Panc1 (cell line): ENCODE measurements around the gene AADACL2.

Source experiments
- POLR2AphosphoS5 ChIP-seq: IDR thresholded peaks from 2 replicates; pipeline ENCODE4 v1.6.1; 2012; ENCODE audit warnings: mild to moderate bottlenecking, low read depth, low read length, moderate library complexity
- REST ChIP-seq, 2 experiments: IDR thresholded peaks; 2 replicates each; pipeline ENCODE4 v1.6.1; 2011 to 2012; ENCODE audit warnings: low read depth in 2 of 2, control low read depth in 1 of 2, low read length in 1 of 2, mild to moderate bottlenecking in 1 of 2, moderate library complexity in 1 of 2; ENCODE audit not compliant: insufficient read depth in 1 of 2
- SIN3A ChIP-seq: IDR thresholded peaks from 2 replicates; pipeline ENCODE4 v1.6.1; 2012; ENCODE audit warnings: low read depth, mild to moderate bottlenecking, low read length, moderate library complexity, borderline replicate concordance; ENCODE audit not compliant: insufficient read depth
- TF ChIP-seq, protein P1 (sequence below): fragments of 450-650 bp; IDR thresholded peaks from 2 replicates; pipeline ENCODE4 v1.5.1; 2017; ENCODE audit warnings: mild to moderate bottlenecking

- TF ChIP-seq POLR2AphosphoS5 (no peak), SIN3A (no peak), REST (IDR thresholded peaks at IDR 0.05; ENCODE audit: insufficient read depth in 1 of 2, low read depth in 2 of 2, low read length in 1 of 2) (no peak)
- TF ChIP-seq, protein P1, sequence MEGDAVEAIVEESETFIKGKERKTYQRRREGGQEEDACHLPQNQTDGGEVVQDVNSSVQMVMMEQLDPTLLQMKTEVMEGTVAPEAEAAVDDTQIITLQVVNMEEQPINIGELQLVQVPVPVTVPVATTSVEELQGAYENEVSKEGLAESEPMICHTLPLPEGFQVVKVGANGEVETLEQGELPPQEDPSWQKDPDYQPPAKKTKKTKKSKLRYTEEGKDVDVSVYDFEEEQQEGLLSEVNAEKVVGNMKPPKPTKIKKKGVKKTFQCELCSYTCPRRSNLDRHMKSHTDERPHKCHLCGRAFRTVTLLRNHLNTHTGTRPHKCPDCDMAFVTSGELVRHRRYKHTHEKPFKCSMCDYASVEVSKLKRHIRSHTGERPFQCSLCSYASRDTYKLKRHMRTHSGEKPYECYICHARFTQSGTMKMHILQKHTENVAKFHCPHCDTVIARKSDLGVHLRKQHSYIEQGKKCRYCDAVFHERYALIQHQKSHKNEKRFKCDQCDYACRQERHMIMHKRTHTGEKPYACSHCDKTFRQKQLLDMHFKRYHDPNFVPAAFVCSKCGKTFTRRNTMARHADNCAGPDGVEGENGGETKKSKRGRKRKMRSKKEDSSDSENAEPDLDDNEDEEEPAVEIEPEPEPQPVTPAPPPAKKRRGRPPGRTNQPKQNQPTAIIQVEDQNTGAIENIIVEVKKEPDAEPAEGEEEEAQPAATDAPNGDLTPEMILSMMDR: no peak
Measured at GRCh38 chr3:151800431-151800830, 66.7 kb downstream of the AADACL2 start.
